Fibroblast of pulmonary artery (primary cell): ENCODE results near the gene ZNF84.

Experiments
- DNase-seq: peaks from one replicate; pipeline ENCODE4 v3.0.0-alpha.2; 2010; ENCODE audit warnings: low read depth
- H3K4me3 ChIP-seq: replicated peaks from 2 replicates; pipeline ENCODE4 v1.5.1; 2011; ENCODE audit warnings: low read depth, mild to moderate bottlenecking, control low read depth, low read length, moderate library complexity
- CTCF ChIP-seq: IDR thresholded peaks from 2 replicates; pipeline ENCODE4 v1.5.1; 2011; ENCODE audit warnings: mild to moderate bottlenecking, control low read depth, low read length, inconsistent platforms; ENCODE audit errors: missing control alignments

The ZNF84 gene

GRCh38 chr12:133108150-133108549, 70.8 kb downstream of the ZNF84 start:
- no peak for TF ChIP-seq CTCF
- DNase-seq = no peak
- H3K4me3 ChIP-seq = no peak overlapping the region
